Omental fat pad (tissue), 4 donors: Measurements from ENCODE around the gene CDK16. TPM values are rescaled to one million over a fixed set of nuclear protein-coding genes. Genes with fewer than 3 reads are reported as not detected.
A peak's percentile ranks its signal among the peaks of the same experiment; 100 is the strongest.

Experiments used
- ATAC-seq: fragments of 150-250 bp; one replicate; pipeline ENCODE4 v1.9.1; 2016; ENCODE audit warnings: mild to moderate bottlenecking, moderate library complexity; ENCODE audit not compliant: low FRiP score
- DNase-seq: peaks from one replicate; pipeline ENCODE4 v3.0.0-alpha.2; 2019; ENCODE audit warnings: low spot score
- total RNA-seq, 4 donors: library from RNA; depleted of rRNA; stranded (reverse); fragments of >200 nt; gene quantifications; one replicate each; pipeline ENCODE4 v1.1.0, GENCODE V29; 2016
- TF ChIP-seq, protein P1 (sequence below), 3 donors: fragments of 450-650 bp; IDR thresholded peaks; one replicate each; pipeline ENCODE4 v1.5.1; 2016 to 2017; ENCODE audit warnings: antibody characterized with exemption in 3 of 3, mild to moderate bottlenecking in 3 of 3, moderate library complexity in 2 of 3

CDK16 gene
- total RNA-seq, 4 donors from 2014 or later: 72.4 to 120 (median 102) TPM

DNA sequence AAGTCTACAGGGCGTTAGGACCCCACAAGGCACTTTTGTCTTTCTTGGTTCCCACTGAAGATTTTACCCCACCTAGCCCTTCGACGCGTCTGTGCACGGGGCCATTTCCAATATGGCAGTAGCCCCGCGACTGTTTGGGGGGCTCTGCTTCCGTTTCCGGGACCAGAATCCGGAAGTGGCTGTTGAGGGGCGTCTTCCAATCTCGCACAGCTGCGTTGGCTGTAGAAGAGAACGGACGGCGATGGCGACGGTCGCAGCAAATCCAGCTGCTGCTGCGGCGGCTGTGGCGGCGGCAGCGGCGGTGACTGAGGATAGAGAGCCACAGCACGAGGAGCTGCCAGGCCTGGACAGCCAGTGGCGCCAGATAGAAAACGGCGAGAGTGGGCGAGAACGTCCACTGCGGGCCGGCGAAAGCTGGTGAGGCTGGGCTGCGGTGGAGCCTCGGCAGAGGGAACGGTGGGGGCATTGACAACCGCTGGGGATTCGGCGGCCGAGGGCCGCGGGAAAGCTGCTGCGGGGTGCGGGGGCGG, 14.4 kb downstream of the CDK16 start, which contains the start of gene USP11:
USP11 (plus strand) TSS at position 207 of the 530 bp plus-strand sequence; CDS start at position 242, 35 bp downstream.
- no peak for DNase-seq
- TF ChIP-seq, protein P1, sequence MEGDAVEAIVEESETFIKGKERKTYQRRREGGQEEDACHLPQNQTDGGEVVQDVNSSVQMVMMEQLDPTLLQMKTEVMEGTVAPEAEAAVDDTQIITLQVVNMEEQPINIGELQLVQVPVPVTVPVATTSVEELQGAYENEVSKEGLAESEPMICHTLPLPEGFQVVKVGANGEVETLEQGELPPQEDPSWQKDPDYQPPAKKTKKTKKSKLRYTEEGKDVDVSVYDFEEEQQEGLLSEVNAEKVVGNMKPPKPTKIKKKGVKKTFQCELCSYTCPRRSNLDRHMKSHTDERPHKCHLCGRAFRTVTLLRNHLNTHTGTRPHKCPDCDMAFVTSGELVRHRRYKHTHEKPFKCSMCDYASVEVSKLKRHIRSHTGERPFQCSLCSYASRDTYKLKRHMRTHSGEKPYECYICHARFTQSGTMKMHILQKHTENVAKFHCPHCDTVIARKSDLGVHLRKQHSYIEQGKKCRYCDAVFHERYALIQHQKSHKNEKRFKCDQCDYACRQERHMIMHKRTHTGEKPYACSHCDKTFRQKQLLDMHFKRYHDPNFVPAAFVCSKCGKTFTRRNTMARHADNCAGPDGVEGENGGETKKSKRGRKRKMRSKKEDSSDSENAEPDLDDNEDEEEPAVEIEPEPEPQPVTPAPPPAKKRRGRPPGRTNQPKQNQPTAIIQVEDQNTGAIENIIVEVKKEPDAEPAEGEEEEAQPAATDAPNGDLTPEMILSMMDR (IDR thresholded peaks at IDR 0.05): no peak
- ATAC-seq: peak; percentile 2

DNA sequence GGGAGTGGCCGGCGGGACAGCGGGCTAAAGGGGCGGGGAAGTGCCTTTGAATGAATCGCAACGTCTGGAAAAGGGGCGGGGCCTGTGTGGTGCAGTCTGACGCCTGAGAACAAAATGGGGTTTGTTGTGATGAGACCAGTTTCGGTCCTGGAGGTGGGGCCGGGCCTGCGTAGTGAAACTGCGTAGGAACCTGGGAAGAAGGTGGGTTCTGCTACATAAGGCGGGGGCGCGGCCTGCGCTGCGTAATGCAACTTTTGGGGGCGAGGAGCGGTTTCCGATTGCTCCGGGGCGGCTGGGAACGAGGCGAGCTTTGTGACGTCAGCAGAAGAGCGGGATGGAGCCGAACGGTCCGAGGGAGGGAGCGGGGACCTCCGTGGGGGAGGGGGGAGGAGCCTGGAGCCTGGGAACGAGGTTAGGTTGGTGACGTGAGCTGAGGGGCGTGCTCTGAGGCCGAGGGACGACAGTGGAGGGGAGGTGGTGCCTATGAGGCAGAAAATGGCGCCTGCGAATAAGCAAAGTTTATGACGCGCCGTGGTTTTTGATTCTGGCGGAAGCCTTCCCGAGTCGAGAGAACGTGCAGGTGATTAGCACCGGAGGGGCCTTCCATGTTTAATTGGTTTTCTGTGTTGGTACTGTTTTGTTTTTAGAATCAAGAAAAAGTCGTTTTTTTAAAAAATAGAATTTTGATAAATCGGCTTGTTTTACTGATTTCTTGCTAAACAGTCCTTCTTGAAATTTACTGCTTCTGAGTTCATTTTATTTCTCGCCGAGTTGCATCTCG, 15.0 kb downstream of the CDK16 start:
- ATAC-seq (peak; percentile 96), DNase-seq (peak; percentile 85)
- TF ChIP-seq, protein P1 (IDR thresholded peaks at IDR 0.05): no peak

DNA sequence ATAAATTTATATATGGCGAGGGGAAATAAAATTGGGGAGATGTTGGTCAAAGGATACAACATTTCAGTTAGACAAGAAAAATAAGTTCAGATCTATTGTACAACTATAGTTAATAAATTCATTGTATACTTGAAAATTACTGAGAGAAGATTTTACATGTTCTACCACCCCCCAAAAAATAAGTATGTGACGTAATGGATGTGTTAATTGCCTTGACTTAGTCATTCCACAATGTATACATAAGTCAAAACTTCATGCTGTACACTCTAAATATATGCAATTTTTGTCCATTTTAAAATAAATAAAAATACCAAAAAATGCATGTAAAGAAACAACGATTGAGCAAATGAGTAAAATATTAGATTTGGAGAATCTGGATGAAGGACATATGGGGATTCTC, 16.1 kb downstream of the CDK16 start:
- no peak for ATAC-seq
- TF ChIP-seq, protein P1 (IDR thresholded peaks at IDR 0.05): no peak

DNA sequence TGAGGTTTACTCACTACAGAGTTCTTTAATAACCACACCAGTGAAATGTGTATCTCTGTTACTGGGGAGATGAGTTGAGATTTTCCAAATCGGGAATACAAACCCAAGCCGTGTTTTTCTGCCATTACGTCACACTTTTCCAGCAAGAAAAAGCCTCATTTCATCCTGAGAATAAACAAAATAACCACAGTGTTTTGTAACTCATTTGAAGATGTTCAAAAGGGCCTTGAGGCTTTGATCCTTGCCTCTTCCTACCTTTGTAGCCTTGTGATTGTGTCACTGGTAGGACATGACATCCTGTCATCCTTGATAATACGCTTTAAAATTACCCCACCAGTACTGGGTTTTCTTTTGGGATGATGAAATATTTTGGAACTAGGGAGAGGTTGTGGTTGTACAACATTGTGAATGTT, 17.2 kb downstream of the CDK16 start:
- DNase-seq (no peak), ATAC-seq (no peak)
- TF ChIP-seq, protein P1 (IDR thresholded peaks at IDR 0.05): no peak

More for the DNA sequence above, 16.1 kb downstream of the CDK16 start:
- no peak for DNase-seq

DNA sequence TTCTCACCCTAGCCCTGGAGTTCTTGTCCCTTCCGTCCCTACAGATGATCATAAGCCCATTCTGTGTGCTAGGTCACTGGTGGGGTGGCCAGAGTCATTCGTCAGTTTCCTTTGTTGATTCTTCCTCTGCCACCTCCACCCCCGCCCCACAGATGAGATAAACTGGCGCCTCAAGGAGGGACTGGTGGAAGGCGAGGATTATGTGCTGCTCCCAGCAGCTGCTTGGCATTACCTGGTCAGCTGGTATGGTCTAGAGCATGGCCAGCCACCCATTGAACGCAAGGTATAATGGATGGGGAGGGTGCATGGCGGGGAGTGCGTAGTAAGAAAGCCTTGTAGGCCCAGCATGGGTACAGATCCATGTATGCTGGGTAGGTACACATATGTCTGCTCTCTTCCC, 20.7 kb downstream of the CDK16 start:
- DNase-seq: no peak
- TF ChIP-seq, protein P1 (IDR thresholded peaks at IDR 0.05): no peak
- ATAC-seq: no peak

DNA sequence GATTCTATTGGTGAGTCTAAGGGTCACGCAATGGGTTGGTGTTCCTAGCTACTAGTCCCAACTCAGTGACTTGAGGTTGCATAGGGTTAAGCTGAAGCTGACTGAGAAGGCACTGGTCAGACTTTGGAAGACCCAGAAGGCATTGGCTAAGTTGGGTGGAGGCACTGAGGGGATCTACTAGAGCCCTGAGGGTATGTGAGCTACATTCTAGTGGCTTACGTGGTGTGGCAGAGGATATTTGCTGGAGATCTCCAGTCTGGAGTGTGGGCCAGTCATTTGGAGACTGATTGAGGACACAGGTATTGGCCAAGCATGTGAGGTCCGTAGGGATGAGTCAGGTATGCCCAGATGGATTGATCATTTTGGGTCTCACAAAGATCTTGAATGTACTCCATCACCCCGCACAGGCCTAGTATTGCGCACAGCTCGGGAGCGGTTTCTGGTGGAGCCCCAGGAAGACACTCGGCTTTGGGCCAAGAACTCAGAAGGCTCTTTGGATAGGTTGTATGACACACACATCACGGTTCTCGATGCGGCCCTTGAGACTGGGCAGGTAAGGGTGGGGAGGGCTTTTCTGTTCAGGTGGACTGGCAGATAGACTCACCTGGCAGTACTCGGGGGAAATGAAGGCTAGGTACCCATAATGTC, 21.5 kb downstream of the CDK16 start:
- TF ChIP-seq, protein P1 (IDR thresholded peaks at IDR 0.05): no peak
- ATAC-seq: no peak
- no peak for DNase-seq
